Ascending aorta (tissue), 2 donors: ENCODE results near the gene RASL10A. TPM values are rescaled to one million over a fixed set of nuclear protein-coding genes. Genes with fewer than 3 reads are reported as not detected.

Experiments used
- DNase-seq, 2 donors: peaks; one replicate each; pipeline ENCODE4 v3.0.0-alpha.2; 2019; ENCODE audit warnings: low spot score in 2 of 2
- H3K27ac ChIP-seq, 2 donors: fragments of 200-600 bp; sonication (generic); one replicate each; pipeline ENCODE4 v1.5.1; 2016 to 2017; ENCODE audit warnings: mild to moderate bottlenecking in 1 of 2
- H3K27me3 ChIP-seq: fragments of 200-600 bp; sonication (generic); one replicate; pipeline ENCODE4 v1.5.1; 2017
- H3K36me3 ChIP-seq, 2 donors: fragments of 200-600 bp; sonication (generic); one replicate each; pipeline ENCODE4 v1.5.1; 2016
- H3K4me1 ChIP-seq, 2 donors: fragments of 200-600 bp; sonication (generic); one replicate each; pipeline ENCODE4 v1.5.1; 2016 to 2017; ENCODE audit warnings: mild to moderate bottlenecking in 1 of 2
- H3K4me3 ChIP-seq, 2 donors: fragments of 200-600 bp; sonication (generic); one replicate each; pipeline ENCODE4 v1.5.1; 2016 to 2017; ENCODE audit warnings: mild to moderate bottlenecking in 1 of 2
- H3K9me3 ChIP-seq, 2 donors: fragments of 200-600 bp; sonication (generic); one replicate each; pipeline ENCODE4 v1.5.1; 2016
- CTCF ChIP-seq, 3 experiments: fragments of 200-600 bp in 2 of 3; fragments of 450-650 bp in 1 of 3; sonication (generic) in 2 of 3; IDR thresholded peaks; one replicate each; pipeline ENCODE4 v1.5.1; 2016 to 2019; ENCODE audit warnings: antibody characterized with exemption in 3 of 3, mild to moderate bottlenecking in 1 of 3, moderate library complexity in 1 of 3
- intact Hi-C: fragments of 100-400 bp; cut with DNase I; formaldehyde crosslinking; loops from one replicate; pipeline ENCODE4 v1.15.1; 2023
- total RNA-seq: library from RNA; depleted of rRNA; stranded (reverse); fragments of >200 nt; gene quantifications from one replicate; pipeline ENCODE4 v1.1.0, GENCODE V29; 2016

The RASL10A gene
- total RNA-seq, 1 donor from 2014 or later: not detected

GRCh38 chr22:29265929-29266328, 49.6 kb downstream of the RASL10A start:
- Histone ChIP-seq H3K27me3 (no peaks in the 10 kb centered on the region), H3K36me3 (peaks cover 3 to 10% of the 10 kb centered on the region in 2 donors), H3K27ac (no peak overlapping the region), H3K4me3 (no peak overlapping the region), H3K9me3 (no peaks in the 10 kb centered on the region), H3K4me1 (peaks cover 1 to 26% of the 10 kb centered on the region in 2 donors)
- intact Hi-C loops: loop anchor here (5.0 kb wide), 1 partner anchor 1156 kb away; no protein-coding TSS in a partner anchor
- TF ChIP-seq CTCF (IDR thresholded peaks at IDR 0.05): no peak
- no peak for DNase-seq

DNA sequence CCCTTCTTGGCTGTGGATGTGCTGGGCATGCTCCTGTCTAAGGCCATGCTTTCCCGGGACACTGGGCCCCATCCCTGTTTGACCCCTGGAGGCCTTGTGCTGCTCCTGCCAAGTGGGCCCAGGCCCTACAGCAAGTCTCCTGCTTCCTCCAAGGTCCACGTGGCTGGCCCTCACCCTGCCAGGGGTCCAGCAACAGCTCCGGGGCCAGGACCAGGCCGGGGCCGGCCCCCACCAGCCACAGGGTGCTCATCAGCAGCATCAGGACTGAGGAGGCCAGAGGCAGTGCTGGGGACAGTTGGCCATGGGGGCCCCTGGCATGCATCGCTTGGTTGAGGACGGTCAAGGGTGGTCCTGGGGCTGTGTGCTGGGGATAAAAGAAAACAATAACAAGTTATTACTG, 50.2 kb downstream of the RASL10A start:
- Histone ChIP-seq H3K4me3 (no peak overlapping the region), H3K4me1 (peaks cover 0 to 24% of the 10 kb centered on the region in 2 donors), H3K36me3 (peaks cover 3 to 15% of the 10 kb centered on the region in 2 donors), H3K27me3 (no peaks in the 10 kb centered on the region), H3K27ac (no peak overlapping the region), H3K9me3 (no peaks in the 10 kb centered on the region)
- DNase-seq: no peak
- intact Hi-C loops: loop anchor here (5.0 kb wide), 1 partner anchor 1157 kb away; no protein-coding TSS in a partner anchor
- TF ChIP-seq CTCF (IDR thresholded peaks at IDR 0.05): no peak

DNA sequence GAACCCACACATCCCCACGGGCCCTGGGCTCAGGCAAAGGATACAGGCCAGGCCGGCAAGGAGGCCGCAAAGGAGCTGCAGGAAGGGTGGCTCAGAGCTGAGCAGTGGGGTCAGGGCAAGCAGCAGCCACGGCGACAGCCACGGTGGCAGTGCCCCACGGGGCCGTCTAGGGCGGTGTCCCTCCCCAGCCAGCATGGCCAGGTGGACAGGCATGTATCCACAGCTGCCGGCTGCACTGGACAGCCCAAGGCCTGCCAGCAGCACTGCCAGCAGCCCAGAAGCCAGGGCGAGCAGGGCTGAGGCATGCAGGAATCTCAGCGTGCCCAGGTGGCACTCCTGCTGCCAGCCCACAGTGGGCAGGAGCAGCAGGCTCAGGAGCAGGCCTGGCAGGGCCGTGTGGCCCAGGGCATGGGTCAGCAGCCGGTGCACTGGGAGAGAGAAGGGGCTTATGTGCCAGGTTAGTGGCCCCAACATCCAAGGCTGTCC, 51.7 kb downstream of the RASL10A start:
- H3K27me3 ChIP-seq: no peaks in the 10 kb centered on the region
- TF ChIP-seq CTCF (IDR thresholded peaks at IDR 0.05): no peak
- intact Hi-C loops: no loop called here

More for the DNA sequence above, 51.7 kb downstream of the RASL10A start:
- DNase-seq: no peak
- Histone ChIP-seq H3K36me3 (peaks cover 3 to 16% of the 10 kb centered on the region in 2 donors), H3K4me1 (peaks cover 0 to 13% of the 10 kb centered on the region in 2 donors), H3K9me3 (no peaks in the 10 kb centered on the region), H3K4me3 (no peak overlapping the region), H3K27ac (no peak overlapping the region)

Other genes with a start within 250 kb of the RASL10A start
- 10.7 TPM for gene KREMEN1, start 242.7 kb downstream of the RASL10A start, total RNA-seq
- gene EMID1, start 109.8 kb downstream of the RASL10A start, total RNA-seq: 0.64 TPM
- 254 TPM for gene RHBDD3, start 47.7 kb downstream of the RASL10A start, total RNA-seq
- gene EWSR1, start 47.4 kb downstream of the RASL10A start, total RNA-seq: 133 TPM
- gene GAS2L1, start 9.0 kb downstream of the RASL10A start, total RNA-seq: 99.3 TPM
- gene AP1B1, start 72.9 kb upstream of the RASL10A start, total RNA-seq: 86.4 TPM
- gene RFPL1, start 122.9 kb upstream of the RASL10A start, total RNA-seq: not detected
- 0.32 TPM for gene NEFH, start 164.5 kb upstream of the RASL10A start, total RNA-seq
- gene THOC5, start 238.1 kb upstream of the RASL10A start, total RNA-seq: 21.5 TPM